Aorta (tissue), 5 donors: ENCODE data around the gene C1orf35. TPM values are rescaled to one million over a fixed set of nuclear protein-coding genes. Genes with fewer than 3 reads are reported as not detected.

Source experiments
- ATAC-seq: fragments of 200-7000 bp; cut with Tn5 transposase; one replicate; pipeline ENCODE4 v1.9.1; 2022; ENCODE audit warnings: moderate library complexity; ENCODE audit not compliant: low FRiP score
- DNase-seq, 2 donors: peaks; one replicate each; pipeline ENCODE4 v3.0.0-alpha.2; 2020
- H3K27ac ChIP-seq, 2 donors: one replicate each; pipeline ENCODE4 v1.5.1; 2013; ENCODE audit warnings: low read length in 2 of 2, mild to moderate bottlenecking in 2 of 2, moderate library complexity in 2 of 2, control low read depth in 1 of 2, inconsistent platforms in 1 of 2, low read depth in 1 of 2
- H3K27me3 ChIP-seq, 2 donors: one replicate each; pipeline ENCODE4 v1.6.1; 2013; ENCODE audit warnings: control low read depth in 1 of 2, low read length in 1 of 2, mild to moderate bottlenecking in 1 of 2, moderate library complexity in 1 of 2; ENCODE audit not compliant: insufficient read depth in 2 of 2, control insufficient read depth in 1 of 2
- H3K36me3 ChIP-seq, 2 donors: one replicate each; pipeline ENCODE4 v1.6.1; 2013; ENCODE audit warnings: control low read depth in 1 of 2, low read length in 1 of 2, mild to moderate bottlenecking in 1 of 2; ENCODE audit not compliant: insufficient read depth in 2 of 2, control insufficient read depth in 1 of 2
- H3K4me1 ChIP-seq, 2 donors: one replicate each; pipeline ENCODE4 v1.6.1; 2013; ENCODE audit warnings: low read length in 2 of 2, control low read depth in 1 of 2, mild to moderate bottlenecking in 1 of 2, moderate library complexity in 1 of 2; ENCODE audit not compliant: insufficient read depth in 2 of 2, control insufficient read depth in 1 of 2
- H3K4me3 ChIP-seq, 2 donors: one replicate each; pipeline ENCODE4 v1.5.1; 2013; ENCODE audit warnings: low read length in 2 of 2, control low read depth in 1 of 2, mild to moderate bottlenecking in 1 of 2
- H3K9me3 ChIP-seq: one replicate; pipeline ENCODE4 v1.6.1; 2013; ENCODE audit warnings: mild to moderate bottlenecking, low read length; ENCODE audit not compliant: control insufficient read depth
- WGBS, 2 donors: extraction: QIAGEN DNeasy Blood & Tissue Kit; methylation state at CpG; one replicate each; pipeline ENCODE4 v1.1.7; 2013; 5-methylcytosine and 5-hydroxymethylcytosine counted together
- intact Hi-C, 2 donors: fragments of 100-400 bp; cut with DNase I; formaldehyde crosslinking; loops; one replicate each; pipeline versions ENCODE4 v1.14.2 to v1.15.0; 2022
- polyA plus RNA-seq, 2 donors: library from polyadenylated mRNA; stranded (reverse); fragments of 200-250 nt; gene quantifications; one replicate each; pipeline ENCODE4 v1.2.3, GENCODE V29; 2013
- total RNA-seq, 2 donors: library from RNA; stranded (reverse); fragmentation: NEBNext Ultra II Directional; extraction: Animal tissue kit (Norgen Biotek cat#: 25700); gene quantifications; one replicate each; pipeline ENCODE4 v1.2.1, GENCODE V29; 2021
- donor health status: healthy with polysubstance abuse.
- donor health status: Bipolar disorder and iron deficiency.
- donor health status: DM: no; HTN: no; CAD: no.
- donor health status: DM: no; HTN: no; CAD: no.
- donor health status: DM: yes; HTN: yes; CAD: no.

C1orf35 gene
- total and polyA plus RNA-seq, 4 donors, result 3.6 to 36.2 (median 9.7) TPM

DNA sequence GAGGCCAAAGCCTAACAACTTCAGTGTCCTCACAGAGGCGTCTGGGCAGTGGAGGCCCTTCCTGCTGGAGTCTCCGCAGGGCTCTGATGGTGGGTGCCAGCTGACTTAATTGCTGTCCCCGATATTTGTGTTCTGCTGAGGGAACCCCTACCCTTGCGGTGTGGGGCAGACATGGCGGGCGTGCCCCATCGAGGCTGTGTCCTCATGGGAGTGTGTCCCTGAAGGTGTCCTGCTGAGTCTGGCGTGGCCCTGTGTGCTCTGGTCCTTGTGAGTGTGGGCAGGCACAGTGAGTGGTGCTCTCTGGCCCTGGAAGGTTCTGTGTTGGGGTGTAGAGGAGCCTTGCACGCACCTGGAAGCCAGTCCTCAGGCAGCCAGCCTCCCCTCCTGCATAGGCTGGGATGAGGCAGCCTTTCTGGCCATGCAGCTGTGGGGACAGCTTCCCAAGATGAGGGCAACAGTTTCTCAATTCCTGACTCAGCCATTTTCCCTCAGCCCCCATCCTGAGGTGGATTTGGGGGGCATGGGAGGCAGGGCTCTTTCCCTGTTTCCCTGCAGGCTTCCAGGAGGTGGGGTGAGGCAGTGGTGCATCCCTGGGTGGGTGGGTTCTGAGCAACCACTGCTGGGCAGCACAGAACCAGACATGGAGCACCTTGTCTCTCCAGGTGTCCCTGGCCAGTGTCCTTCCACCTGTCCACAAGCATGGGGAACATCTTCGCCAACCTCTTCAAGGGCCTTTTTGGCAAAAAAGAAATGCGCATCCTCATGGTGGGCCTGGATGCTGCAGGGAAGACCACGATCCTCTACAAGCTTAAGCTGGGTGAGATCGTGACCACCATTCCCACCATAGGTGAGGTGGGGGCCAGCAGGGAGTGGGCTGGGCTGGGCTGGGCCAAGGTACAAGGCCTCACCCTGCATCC lies 6.5 kb downstream of the C1orf35 start:
- 93 to 94% methylated on average over 13 of the region's 13 CpGs for WGBS, 2 donors
- Histone ChIP-seq H3K4me3 (no peak overlapping the region), H3K9me3 (peaks cover 2% of the 10 kb centered on the region), H3K27ac (no peak overlapping the region), H3K4me1 (no peaks in the 10 kb centered on the region), H3K36me3 (peaks cover 0 to 13% of the 10 kb centered on the region in 2 donors), H3K27me3 (no peaks in the 10 kb centered on the region)
- DNase-seq (no peak), ATAC-seq (no peak)
- intact Hi-C loops, result no loop called here

DNA sequence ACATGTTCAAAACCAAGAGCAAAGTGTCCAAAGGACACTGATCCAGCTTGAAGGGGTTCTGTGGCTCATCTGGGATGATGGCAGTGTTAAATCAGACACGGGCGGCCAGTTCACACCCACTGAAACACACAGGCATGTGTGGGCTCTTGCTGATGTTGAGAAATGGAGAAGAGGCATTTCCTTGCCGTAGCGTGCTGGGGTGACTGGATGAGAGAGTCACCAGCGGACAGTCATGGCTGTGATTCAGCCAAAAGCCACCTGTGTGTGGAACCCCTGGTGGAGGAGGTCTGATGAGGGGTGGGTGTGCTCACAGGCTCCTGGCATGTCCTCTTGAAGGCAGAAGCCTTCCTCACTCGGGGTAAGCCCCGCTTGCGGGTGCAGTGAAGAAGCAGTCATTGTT lies 7.2 kb downstream of the C1orf35 start:
- intact Hi-C loops, result no loop called here
- ATAC-seq (no peak), DNase-seq (no peak)
- Histone ChIP-seq H3K27me3 (no peaks in the 10 kb centered on the region), H3K9me3 (peaks cover 2% of the 10 kb centered on the region), H3K4me1 (no peaks in the 10 kb centered on the region), H3K4me3 (no peak overlapping the region), H3K27ac (no peak overlapping the region), H3K36me3 (peaks cover 0 to 13% of the 10 kb centered on the region in 2 donors)
- 94 to 96% methylated on average over 8 of the region's 8 CpGs for WGBS, 2 donors

DNA sequence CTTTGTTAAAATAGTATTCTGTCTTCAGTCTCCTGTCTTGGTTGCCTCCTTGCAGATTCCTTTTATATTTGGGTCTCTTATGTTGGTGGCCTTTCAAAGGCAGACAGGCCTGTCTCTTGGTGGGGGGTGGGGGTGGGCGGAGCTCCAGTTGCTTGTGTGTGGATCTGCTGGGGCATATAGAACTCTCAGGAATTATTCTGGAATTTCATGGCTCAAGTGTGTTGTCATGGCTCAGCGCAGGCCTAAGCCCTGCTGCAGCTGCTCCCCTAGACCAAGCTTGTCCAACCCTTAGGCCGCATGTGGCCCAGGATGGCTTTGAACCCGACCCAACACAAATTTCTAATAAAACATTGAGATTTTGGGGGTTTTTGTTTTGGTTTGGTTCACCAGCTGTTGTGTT lies 8.0 kb downstream of the C1orf35 start:
- intact Hi-C loops, result no loop called here
- DNase-seq, result no peak
- WGBS, 2 donors, result 97 to 99% methylated on average over 4 of the region's 4 CpGs

DNA sequence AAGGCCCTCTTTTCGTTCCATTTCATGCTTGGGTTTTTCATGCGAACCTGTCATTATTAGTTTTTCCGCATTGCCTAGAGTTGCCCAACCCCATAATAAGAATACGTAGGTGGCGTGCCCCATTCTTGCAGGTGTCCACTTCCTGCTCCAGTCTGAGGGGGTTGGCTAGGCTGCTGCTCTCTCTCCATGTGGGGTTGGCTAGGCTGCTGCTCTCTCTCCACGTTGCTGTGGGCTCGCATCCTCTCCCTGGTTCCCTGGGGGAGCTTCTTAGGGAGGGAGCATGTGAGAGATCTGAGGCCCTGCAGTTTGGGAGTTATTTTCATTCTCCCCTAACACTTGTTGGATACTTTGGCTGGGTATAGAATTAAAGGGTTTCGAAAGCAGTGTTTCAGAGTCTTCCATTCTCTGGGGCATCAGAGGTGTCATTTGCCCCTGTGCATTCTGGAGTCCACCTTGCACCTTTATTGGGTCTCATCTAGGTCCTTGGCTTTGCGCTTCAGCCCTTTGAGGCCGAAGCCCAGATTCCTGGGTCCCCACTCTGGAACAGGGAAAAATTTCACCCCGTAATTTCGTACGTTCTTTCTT lies 8.6 kb downstream of the C1orf35 start:
- Histone ChIP-seq H3K27me3 (no peaks in the 10 kb centered on the region), H3K4me1 (peaks cover 0 to 3% of the 10 kb centered on the region in 2 donors), H3K4me3 (no peak overlapping the region), H3K36me3 (peaks cover 0 to 10% of the 10 kb centered on the region in 2 donors), H3K9me3 (peaks cover 2% of the 10 kb centered on the region), H3K27ac (no peak overlapping the region)
- ATAC-seq (no peak), DNase-seq (no peak)
- intact Hi-C loops, result no loop called here
- 89 to 95% methylated on average over 13 of the region's 13 CpGs for WGBS, 2 donors

More for the DNA sequence above, 8.0 kb downstream of the C1orf35 start:
- Histone ChIP-seq H3K27ac (no peak overlapping the region), H3K27me3 (no peaks in the 10 kb centered on the region), H3K36me3 (peaks cover 0 to 13% of the 10 kb centered on the region in 2 donors), H3K4me3 (no peak overlapping the region), H3K9me3 (peaks cover 2% of the 10 kb centered on the region), H3K4me1 (peaks cover 0 to 3% of the 10 kb centered on the region in 2 donors)
- ATAC-seq, result no peak

DNA sequence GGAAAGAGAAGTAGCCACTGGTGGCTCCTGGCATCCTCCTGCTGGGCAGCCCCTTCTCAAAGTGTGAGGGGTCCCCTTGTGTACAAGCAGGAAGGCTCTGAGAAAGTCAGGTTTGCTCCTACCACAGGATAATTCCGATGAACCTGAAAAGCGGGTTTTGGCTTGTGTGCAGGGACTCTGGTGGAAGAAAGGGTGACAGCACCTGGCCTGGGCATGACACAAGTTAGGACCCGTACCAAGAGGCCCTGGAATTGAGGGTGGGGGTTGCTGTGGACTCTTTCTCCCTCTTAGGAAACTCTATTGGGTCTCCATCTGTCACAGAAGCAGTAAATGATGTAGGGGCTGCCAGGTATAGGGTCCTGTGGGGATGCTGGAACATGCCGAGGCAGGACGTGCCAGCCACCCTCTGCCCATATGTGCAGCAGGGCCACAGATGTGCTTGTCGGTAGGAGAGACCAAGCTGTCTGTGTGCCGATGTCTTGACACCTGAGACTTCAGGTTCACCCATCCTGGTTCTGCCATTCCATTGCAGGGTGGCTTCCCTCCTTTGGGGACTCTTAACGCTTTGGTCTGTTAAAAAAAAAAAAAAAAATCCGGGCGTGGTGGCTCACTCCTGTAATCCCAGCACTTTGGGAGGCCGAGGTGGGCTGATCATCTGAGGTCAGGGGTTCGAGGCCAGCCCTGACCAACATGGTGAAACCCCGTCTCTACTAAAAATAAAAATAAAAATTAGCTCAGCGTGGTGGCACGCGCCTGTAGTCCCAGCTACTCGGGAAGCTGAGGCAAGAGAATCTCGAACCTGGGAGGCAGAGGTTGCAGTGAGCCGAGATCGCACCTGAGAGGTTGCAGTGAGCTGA lies 9.8 kb downstream of the C1orf35 start:
- intact Hi-C loops, result no loop called here
- DNase-seq (no peak), ATAC-seq (no peak)
- 95 to 96% methylated on average over 20 of the region's 20 CpGs for WGBS, 2 donors
- Histone ChIP-seq H3K4me1 (peaks cover 0 to 11% of the 10 kb centered on the region in 2 donors), H3K27me3 (no peaks in the 10 kb centered on the region), H3K4me3 (no peak overlapping the region), H3K36me3 (peaks cover 0 to 7% of the 10 kb centered on the region in 2 donors), H3K27ac (no peak overlapping the region), H3K9me3 (peaks cover 2% of the 10 kb centered on the region)

DNA sequence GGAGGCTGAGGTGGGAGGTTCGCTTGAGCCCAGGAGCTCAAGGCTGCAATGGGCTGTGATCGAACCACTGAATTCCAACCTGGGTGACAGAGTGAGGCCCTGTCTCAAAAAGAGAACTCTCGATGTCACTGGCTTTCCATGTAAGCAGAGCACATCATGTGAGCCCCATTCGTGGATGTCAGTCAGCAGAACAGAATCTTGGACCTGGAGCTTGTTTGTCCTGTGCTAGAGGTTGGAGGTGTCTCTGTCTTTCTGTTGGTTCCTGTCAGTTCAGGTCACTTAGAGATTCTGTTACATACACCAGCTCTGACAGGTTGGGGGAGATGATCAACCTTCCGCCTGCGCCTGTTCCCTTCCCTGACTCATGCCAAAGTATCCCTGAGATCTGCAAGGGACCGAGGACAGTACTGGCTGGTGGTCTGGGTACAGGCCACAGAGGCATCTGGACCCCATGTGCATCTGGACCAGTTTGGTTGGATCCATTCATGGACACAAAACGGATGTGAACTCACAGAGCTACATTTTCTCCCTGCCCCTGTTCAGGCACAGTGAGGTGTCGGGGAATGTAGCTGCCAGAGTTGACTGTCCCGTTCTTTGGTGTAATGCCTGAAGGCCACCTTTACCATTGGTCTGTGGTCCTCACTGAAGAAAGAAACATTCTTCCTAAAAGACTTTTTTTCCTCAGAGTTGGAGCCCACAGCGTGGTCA lies 10.6 kb downstream of the C1orf35 start:
- Histone ChIP-seq H3K36me3 (peaks cover 0 to 3% of the 10 kb centered on the region in 2 donors), H3K27ac (no peak overlapping the region), H3K4me1 (peaks cover 0 to 11% of the 10 kb centered on the region in 2 donors), H3K9me3 (peaks cover 2% of the 10 kb centered on the region), H3K27me3 (no peaks in the 10 kb centered on the region), H3K4me3 (no peak overlapping the region)
- ATAC-seq (no peak), DNase-seq (no peak)
- intact Hi-C loops, result no loop called here
- WGBS, 2 donors, result 88 to 90% methylated on average over 11 of the region's 11 CpGs

DNA sequence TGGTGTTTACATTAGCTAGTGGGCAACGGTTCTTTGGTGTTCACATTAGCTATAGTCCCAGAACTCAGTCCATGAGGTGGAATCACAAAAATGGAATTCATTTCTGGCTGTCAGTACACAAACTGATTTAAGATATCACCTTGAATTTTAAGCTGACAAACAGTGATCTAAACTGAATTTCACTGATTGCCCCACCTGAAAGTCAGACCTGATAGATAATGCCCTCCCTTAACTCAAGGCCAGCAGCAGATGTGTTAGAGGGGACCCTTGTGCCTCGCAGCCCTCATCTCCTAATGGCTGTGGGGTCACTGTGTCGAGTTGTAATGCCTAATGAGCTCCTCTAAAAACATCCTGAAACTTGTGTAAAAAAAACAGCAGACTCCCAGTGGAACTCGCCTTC lies 12.0 kb downstream of the C1orf35 start:
- 37 to 45% methylated on average over 4 of the region's 4 CpGs for WGBS, 2 donors
- no peaks in the 10 kb centered on the region for H3K36me3 ChIP-seq
- no peak overlapping the region for H3K27ac ChIP-seq
- no peak overlapping the region for H3K4me3 ChIP-seq
- H3K9me3 ChIP-seq, result peaks cover 2% of the 10 kb centered on the region
- no peak for ATAC-seq
- no peaks in the 10 kb centered on the region for H3K27me3 ChIP-seq
- no peak for DNase-seq
- intact Hi-C loops, result no loop called here
- H3K4me1 ChIP-seq, result peaks cover 0 to 11% of the 10 kb centered on the region in 2 donors

DNA sequence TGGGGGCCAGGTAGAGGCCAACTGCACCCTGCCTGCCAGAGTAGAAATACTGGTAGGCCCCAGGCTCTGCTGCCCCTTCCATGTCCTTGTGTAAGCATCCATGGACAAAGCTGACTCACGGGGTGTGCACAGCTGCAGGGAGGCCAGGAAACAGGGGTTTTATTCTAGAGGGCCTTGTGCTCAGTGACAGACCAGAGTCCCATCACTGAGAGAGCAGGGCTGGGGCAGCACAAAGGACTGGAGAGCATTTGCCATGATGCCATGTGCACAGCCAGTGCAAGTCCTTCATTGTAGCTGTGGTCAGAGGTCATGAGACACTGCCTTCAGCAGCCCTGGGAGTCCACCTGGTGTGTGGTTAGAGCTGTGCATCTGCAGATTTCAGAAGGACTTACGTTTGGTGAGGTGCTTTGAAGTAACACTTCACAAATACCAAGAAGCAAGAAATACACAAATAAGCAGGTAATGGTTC lies 12.5 kb downstream of the C1orf35 start:
- H3K4me1 ChIP-seq, result peaks cover 0 to 11% of the 10 kb centered on the region in 2 donors
- H3K27me3 ChIP-seq, result no peaks in the 10 kb centered on the region
- H3K9me3 ChIP-seq, result peaks cover 2% of the 10 kb centered on the region
- H3K27ac ChIP-seq, result no peak overlapping the region
- intact Hi-C loops, result no loop called here
- ATAC-seq (no peak), DNase-seq (no peak)
- WGBS, 2 donors, result 18 to 21% methylated on average over 2 of the region's 2 CpGs
- H3K4me3 ChIP-seq, result no peak overlapping the region
- H3K36me3 ChIP-seq, result no peaks in the 10 kb centered on the region
